ENCODE measurements around the gene PARD3.

DNA sequence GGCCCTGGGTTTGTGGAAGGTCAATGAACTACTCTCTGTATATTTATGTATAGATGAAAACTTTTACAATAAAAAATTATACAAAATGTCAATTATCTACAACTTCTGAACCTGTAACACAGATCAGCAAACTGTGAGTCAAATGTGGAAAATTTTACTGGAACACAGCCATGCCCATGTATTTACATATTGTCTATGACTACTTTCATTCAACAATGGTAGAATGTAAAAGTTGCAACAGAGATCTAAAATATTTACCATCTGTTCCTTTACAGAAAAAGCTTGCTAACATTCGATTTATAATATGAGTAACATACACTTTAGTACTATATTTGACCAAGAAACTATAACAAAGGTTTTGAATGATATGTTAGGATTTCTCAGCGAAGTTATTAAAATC lies 481.6 kb downstream of the PARD3 start:
- TF ChIP-seq EZH2 (IDR thresholded peaks at IDR 0.05; ENCODE audit: insufficient read depth, poor library complexity, severe bottlenecking) (no peak), EZH2phosphoT487 (IDR thresholded peaks at IDR 0.05; ENCODE audit: insufficient read depth, low read depth) (no peak)
